Endothelial cell of umbilical vein (primary cell): ENCODE data around the gene FAM98C. TPM values are rescaled to one million over a fixed set of nuclear protein-coding genes. Genes with fewer than 3 reads are reported as not detected.

Experiments used
- BruUV-seq: library from RNA; stranded (reverse); fragments of 400-500 nt; replicated peaks from 2 replicates; lab custom pipeline; 2021; lab: Mats Ljungman, UMichigan
- CTCF ChIA-PET: fragments of 300-600, 350-600 bp; sonication (Branson Sonifier 250); formaldehyde crosslinking; loops from one replicate; lab custom pipeline; 2021; ENCODE audit warnings: antibody characterized with exemption, inconsistent platforms; lab: Charles Lee
- POLR2A ChIA-PET: fragments of 300-600, 350-600 bp; sonication (Branson Sonifier 250); formaldehyde crosslinking; loops from one replicate; lab custom pipeline; 2021; ENCODE audit warnings: antibody characterized with exemption, inconsistent platforms; lab: Charles Lee
- DNase-seq: peaks from one replicate; pipeline ENCODE4 v3.0.0-alpha.2; 2011; ENCODE audit warnings: low read depth, low spot score
- FAIRE-seq: peaks from 2 replicates; lab custom pipeline; 2011; peaks lifted over from hg19 to GRCh38; lab: Jason Lieb, UNC
- H2AFZ ChIP-seq: 2 replicates; pipeline ENCODE4 v1.6.0; 2012; ENCODE audit warnings: low read depth, low read length, control low read depth, inconsistent platforms
- H3K27ac ChIP-seq: 2 replicates; pipeline ENCODE4 v1.5.1; 2011; ENCODE audit warnings: low read depth, mild to moderate bottlenecking, control low read depth, low read length, moderate library complexity; ENCODE audit not compliant: insufficient read depth
- H3K27me3 ChIP-seq, 2 experiments: 2 replicates each; pipeline versions ENCODE4 v1.6.0 to v1.6.1; 2011; ENCODE audit warnings: low read length in 2 of 2, mixed read lengths in 1 of 2; ENCODE audit not compliant: control insufficient read depth in 2 of 2, insufficient read depth in 2 of 2
- H3K36me3 ChIP-seq, 2 experiments: 2 replicates in 1 of 2; 3 replicates in 1 of 2; pipeline ENCODE4 v1.5.1; 2011; ENCODE audit warnings: low read length in 2 of 2, mild to moderate bottlenecking in 1 of 2, moderate library complexity in 1 of 2; ENCODE audit not compliant: control insufficient read depth in 2 of 2, insufficient read depth in 2 of 2; ENCODE audit errors: extremely low read depth in 1 of 2
- H3K4me1 ChIP-seq: 3 replicates; pipeline ENCODE4 v1.5.1; 2011; ENCODE audit warnings: mild to moderate bottlenecking, low read length; ENCODE audit not compliant: control insufficient read depth, insufficient read depth; ENCODE audit errors: extremely low read depth
- H3K4me2 ChIP-seq: 2 replicates; pipeline ENCODE4 v1.6.1; 2011; ENCODE audit warnings: low read length, control low read depth, mixed read lengths; ENCODE audit not compliant: insufficient read depth
- H3K4me3 ChIP-seq, 3 experiments: fragments of 200-600 bp in 1 of 3; sonication (generic), shearing (Covaris generic) in 1 of 3; replicated peaks in 1 of 3; 2 replicates each; pipeline ENCODE4 v1.5.1; 2011 to 2016; ENCODE audit warnings: control low read depth in 3 of 3, low read length in 3 of 3, mild to moderate bottlenecking in 2 of 3, inconsistent platforms in 1 of 3, low read depth in 1 of 3, moderate library complexity in 1 of 3; ENCODE audit not compliant: insufficient read depth in 1 of 3
- H3K79me2 ChIP-seq: 2 replicates; pipeline ENCODE4 v1.6.0; 2012; ENCODE audit warnings: low read length, inconsistent platforms; ENCODE audit not compliant: control insufficient read depth, insufficient read depth
- H3K9ac ChIP-seq: replicated peaks from 2 replicates; pipeline ENCODE3; 2011; ENCODE audit warnings: low read length, control low read depth; ENCODE audit not compliant: insufficient read depth; ENCODE audit errors: extremely low read depth
- H3K9me1 ChIP-seq: replicated peaks from 3 replicates; pipeline ENCODE4 v1.6.0; 2011; ENCODE audit warnings: mild to moderate bottlenecking, low read length; ENCODE audit not compliant: control insufficient read depth, insufficient read depth; ENCODE audit errors: extremely low read depth
- H3K9me3 ChIP-seq: replicated peaks from 2 replicates; pipeline ENCODE4 v1.5.1; 2012; ENCODE audit warnings: low read length, inconsistent platforms; ENCODE audit not compliant: control insufficient read depth, insufficient read depth
- H4K20me1 ChIP-seq: replicated peaks from 2 replicates; pipeline ENCODE3; 2011; ENCODE audit warnings: mild to moderate bottlenecking, low read length; ENCODE audit not compliant: control insufficient read depth, insufficient read depth; ENCODE audit errors: extremely low read depth
- CTCF ChIP-seq, 2 donors: IDR thresholded peaks; 1 replicate in 1 of 2; 2 replicates in 1 of 2; pipeline ENCODE4 v1.5.1; 2011; ENCODE audit warnings: low read length in 2 of 2, mild to moderate bottlenecking in 2 of 2, moderate library complexity in 2 of 2, control low read depth in 1 of 2, inconsistent platforms in 1 of 2, low read depth in 1 of 2; ENCODE audit not compliant: insufficient read depth in 1 of 2; ENCODE audit errors: extremely low read depth in 1 of 2
- EZH2 ChIP-seq: IDR thresholded peaks from 2 replicates; pipeline ENCODE4 v1.6.1; 2012; ENCODE audit warnings: borderline replicate concordance, low read depth, mild to moderate bottlenecking, moderate library complexity, low read length, inconsistent platforms; ENCODE audit not compliant: severe bottlenecking
- FOS ChIP-seq: IDR thresholded peaks from 2 replicates; pipeline ENCODE4 v1.6.1; 2011; ENCODE audit warnings: mild to moderate bottlenecking, low read length, moderate library complexity, borderline replicate concordance; ENCODE audit not compliant: insufficient read depth
- GATA2 ChIP-seq: IDR thresholded peaks from 2 replicates; pipeline ENCODE4 v1.7.0; 2011; ENCODE audit warnings: low read depth, mild to moderate bottlenecking, moderate library complexity, mixed read lengths, low read length; ENCODE audit not compliant: insufficient read length, insufficient read depth
- JUN ChIP-seq: IDR thresholded peaks from 2 replicates; pipeline ENCODE4 v1.6.1; 2011; ENCODE audit warnings: borderline replicate concordance, low read depth; ENCODE audit not compliant: insufficient read length, insufficient read depth
- MAX ChIP-seq: IDR thresholded peaks from 2 replicates; pipeline ENCODE4 v1.6.1; 2011; ENCODE audit not compliant: insufficient read depth, insufficient read length
- MYC ChIP-seq: IDR thresholded peaks from one replicate; pipeline ENCODE4 v1.6.1; 2011; ENCODE audit warnings: mild to moderate bottlenecking, low read depth, low read length
- POLR2A ChIP-seq: IDR thresholded peaks from 2 replicates; pipeline ENCODE4 v1.6.1; 2012; ENCODE audit warnings: low read depth, mild to moderate bottlenecking, control low read depth, low read length
- POLR2AphosphoS5 ChIP-seq: IDR thresholded peaks from 2 replicates; pipeline ENCODE4 v1.6.1; 2012; ENCODE audit warnings: low read depth, mild to moderate bottlenecking, control low read depth, low read length, moderate library complexity; ENCODE audit not compliant: insufficient read depth
- dilution Hi-C: fragments of 300-500 bp; cut with MboI; formaldehyde crosslinking; loops from one replicate; pipeline ENCODE4 v1.15.0; 2019; ENCODE audit warnings: low sequenced_read_pairs; ENCODE audit not compliant: extremely low pct_ligation_motif_present
- intact Hi-C: fragments of 100-400 bp; cut with micrococcal nuclease; formaldehyde crosslinking; loops from one replicate; pipeline ENCODE4 v1.10.0; 2022
- polyA plus RNA-seq, 4 experiments: library from polyadenylated mRNA; depleted of rRNA in 3 of 4; stranded (reverse) in 3 of 4; unstranded in 1 of 4; fragments of >200 nt; gene quantifications; 2 replicates each; pipeline versions ENCODE4 v1.2.1 to v1.2.3, GENCODE V29; 2011 to 2012; ENCODE audit warnings: missing spikeins in 1 of 4
- total RNA-seq: library from RNA; stranded (reverse); gene quantifications from 2 replicates; pipeline ENCODE4 v1.2.3, GENCODE V29; 2021

FAM98C gene
- total and polyA plus RNA-seq, 2 donors (not counting 3 experiments of a cell fraction or from before 2014, with no cell fraction given): 12.6 to 13.0 TPM

GRCh38 chr19:38399081-38399480 lies 3.8 kb upstream of the FAM98C start:
- intact Hi-C loops (no loop called here), dilution Hi-C loops (no loop called here)
- Histone ChIP-seq H2AFZ (no peak overlapping the region), H3K27me3 (no peaks in the 10 kb centered on the region), H3K36me3 (no peaks in the 10 kb centered on the region), H3K9me1 (no peaks in the 10 kb centered on the region), H3K27ac (no peak overlapping the region), H3K9me3 (no peaks in the 10 kb centered on the region), H4K20me1 (no peaks in the 10 kb centered on the region), H3K4me1 (peaks cover 2% of the 10 kb centered on the region), H3K9ac (no peak overlapping the region), H3K4me3 (no peak overlapping the region), H3K4me2 (no peak overlapping the region), H3K79me2 (no peaks in the 10 kb centered on the region)
- no peak for TF ChIP-seq POLR2A
- DNase-seq: no peak
- POLR2A ChIA-PET: no interaction called here
- no peak for FAIRE-seq
- no TSS peak for BruUV-seq
- CTCF ChIA-PET: no interaction called here

GRCh38 chr19:38399537-38399936 lies 3.4 kb upstream of the FAM98C start:
- Histone ChIP-seq H3K4me2 (no peak overlapping the region), H3K36me3 (no peaks in the 10 kb centered on the region), H3K4me1 (peaks cover 2% of the 10 kb centered on the region), H3K9me1 (no peaks in the 10 kb centered on the region), H3K27me3 (no peaks in the 10 kb centered on the region), H3K9ac (no peak overlapping the region), H2AFZ (no peak overlapping the region), H3K9me3 (no peaks in the 10 kb centered on the region), H3K79me2 (no peaks in the 10 kb centered on the region), H3K4me3 (no peak overlapping the region), H4K20me1 (no peaks in the 10 kb centered on the region), H3K27ac (no peak overlapping the region)
- CTCF ChIA-PET: no interaction called here
- dilution Hi-C loops (no loop called here), intact Hi-C loops (no loop called here)
- FAIRE-seq (no peak), DNase-seq (no peak)
- no TSS peak for BruUV-seq
- POLR2A ChIA-PET: no interaction called here
- TF ChIP-seq POLR2AphosphoS5 (no peak), FOS (no peak), EZH2 (no peak), CTCF (IDR thresholded peaks at IDR 0.05; ENCODE audit: extremely low read depth in 1 of 2, insufficient read depth in 1 of 2, low read depth in 1 of 2, low read length in 2 of 2) (no peak), POLR2A (no peak), MYC (no peak), JUN (no peak), GATA2 (no peak), MAX (no peak)
